NOMO-1 treated with dmso at 0.1 percent for 144 hours (cell line): ENCODE results near the gene COMP.

Experiments used
- DNase-seq: peaks from one replicate; lab custom pipeline; 2025; ENCODE audit not compliant: unreplicated experiment; lab: John Stamatoyannopoulos, UW

COMP gene

DNA sequence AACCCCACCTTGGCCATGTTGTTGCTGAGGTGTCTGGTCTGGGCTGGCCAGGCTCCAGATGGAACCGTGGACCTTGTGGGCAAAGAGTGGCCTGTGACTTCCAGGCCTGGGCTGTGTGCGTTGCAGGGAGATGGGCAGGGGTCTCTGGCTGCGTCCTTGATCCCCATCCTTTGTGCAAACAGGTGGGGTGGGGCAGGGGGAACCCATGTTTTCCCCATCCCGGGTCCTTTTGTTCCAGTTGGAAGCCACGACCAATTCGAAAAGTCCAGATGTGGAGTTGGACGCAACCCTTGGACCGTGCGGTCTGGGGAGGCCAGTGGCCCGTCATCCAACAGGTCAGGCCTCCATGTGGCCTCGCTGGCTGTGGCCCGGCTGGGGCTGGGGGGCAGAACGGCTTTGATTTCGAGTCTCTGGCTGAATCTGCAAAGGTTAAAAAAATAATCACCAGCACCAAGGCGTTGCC lies 13.1 kb upstream of the COMP start:
- no peak for DNase-seq

DNA sequence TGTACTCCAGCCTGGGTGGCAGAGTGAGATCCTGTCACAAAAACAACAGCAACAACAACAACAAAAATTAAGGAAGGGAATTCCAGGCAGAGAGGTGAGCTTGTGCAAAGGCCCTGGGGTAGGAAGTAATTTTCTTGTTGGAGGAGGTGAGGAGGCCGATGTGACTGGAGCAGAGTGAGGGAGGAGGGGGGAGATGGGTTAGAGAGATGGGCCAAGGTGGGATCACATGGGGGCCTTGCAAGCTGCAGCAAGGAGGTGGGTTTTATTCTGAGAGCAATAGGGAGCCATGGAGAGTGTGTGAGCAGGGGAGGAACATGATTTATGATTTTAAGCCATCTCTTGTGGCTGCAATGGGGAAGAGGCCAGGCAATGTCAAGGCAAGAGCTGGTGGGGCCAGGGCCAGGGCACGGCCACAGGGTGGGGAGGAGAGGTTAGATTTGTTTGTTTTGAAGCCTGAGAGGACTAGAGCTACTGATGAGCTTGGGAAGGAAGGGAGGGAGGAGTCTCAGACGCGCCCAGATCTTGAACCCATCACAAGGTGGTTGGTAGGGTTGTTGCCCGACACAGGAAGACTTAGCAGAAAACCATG lies 12.5 kb upstream of the COMP start:
- DNase-seq: no peak

DNA sequence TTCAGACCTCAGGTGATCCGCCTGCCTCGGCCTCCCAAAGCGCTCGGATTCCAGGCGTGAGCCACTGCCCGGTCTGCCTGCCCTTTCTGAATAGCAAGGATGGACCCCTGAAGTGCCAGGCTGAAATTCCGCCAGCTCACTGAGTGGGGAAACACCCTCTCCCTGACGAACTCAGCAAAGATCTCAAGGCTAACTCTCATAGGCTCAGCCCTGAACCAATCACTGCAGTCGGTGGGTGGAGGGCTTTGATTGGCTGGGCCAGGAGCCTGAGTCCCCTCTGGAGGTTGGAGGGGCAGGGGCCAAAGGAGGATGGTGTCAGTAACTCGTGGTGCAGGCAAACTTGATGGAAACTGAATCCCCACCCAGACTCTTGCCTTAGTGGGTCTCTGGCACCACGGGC lies 11.2 kb upstream of the COMP start:
- DNase-seq: no peak

DNA sequence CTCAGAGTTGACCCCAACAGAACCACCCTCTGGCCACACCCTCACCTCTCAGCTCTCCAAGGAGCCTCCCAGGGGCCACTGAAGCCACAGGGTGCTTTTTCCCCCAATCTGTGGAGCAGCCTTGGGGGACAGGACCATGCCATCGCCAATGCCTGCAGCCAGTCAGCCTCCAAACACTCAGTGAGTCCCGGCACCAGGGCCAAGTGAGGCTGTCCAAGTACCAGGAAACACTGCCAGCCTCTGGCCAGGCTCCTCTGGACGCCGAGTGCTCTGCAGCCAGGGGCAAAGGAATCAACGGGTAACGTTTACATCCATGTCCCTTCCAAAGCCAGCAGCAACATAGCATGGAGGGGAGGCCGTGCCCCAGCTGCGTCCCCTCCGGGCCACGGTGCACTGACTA lies 9.5 kb upstream of the COMP start:
- no peak for DNase-seq

DNA sequence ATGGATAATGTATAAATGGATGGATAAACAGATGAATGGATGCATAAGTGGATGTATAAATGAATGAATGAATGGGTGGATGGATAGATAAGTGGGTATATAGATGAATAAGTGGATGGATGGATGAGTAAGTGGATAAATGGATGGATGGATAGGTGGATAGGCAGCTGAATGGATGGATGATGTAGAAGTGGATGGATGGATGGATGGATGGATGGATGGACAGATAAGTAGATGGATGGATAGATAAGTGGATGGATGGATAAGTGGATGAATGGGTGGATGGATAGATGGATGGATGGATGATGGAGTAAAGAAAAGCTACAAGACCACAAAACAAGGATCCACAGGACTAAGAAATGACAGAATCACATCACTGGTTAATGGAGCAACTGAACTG lies 9.0 kb upstream of the COMP start:
- no peak for DNase-seq

DNA sequence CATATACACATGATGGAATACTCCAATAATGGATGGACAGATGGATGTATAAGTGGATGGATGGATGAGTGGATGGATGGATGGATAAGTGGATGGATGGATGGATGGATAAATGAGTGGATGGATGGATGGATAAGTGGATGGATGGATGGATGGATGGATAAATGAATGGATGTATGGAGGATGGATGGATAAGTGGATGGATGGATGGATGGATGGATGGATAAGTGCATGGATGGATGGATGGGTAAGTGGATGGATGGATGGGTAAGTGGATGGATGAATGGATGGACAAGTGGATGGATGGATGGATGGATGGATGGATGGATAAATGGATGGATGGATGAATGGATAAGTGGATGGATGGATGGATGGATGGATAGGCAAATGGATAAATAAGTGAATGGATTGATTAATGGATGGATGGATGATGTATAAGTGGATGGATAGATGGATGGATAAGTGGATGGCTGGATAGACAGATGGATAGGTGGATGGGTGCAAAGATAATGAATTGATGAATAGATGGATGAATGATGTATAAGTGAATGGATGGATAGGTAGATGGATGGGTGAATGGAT lies 8.4 kb upstream of the COMP start:
- no peak for DNase-seq

DNA sequence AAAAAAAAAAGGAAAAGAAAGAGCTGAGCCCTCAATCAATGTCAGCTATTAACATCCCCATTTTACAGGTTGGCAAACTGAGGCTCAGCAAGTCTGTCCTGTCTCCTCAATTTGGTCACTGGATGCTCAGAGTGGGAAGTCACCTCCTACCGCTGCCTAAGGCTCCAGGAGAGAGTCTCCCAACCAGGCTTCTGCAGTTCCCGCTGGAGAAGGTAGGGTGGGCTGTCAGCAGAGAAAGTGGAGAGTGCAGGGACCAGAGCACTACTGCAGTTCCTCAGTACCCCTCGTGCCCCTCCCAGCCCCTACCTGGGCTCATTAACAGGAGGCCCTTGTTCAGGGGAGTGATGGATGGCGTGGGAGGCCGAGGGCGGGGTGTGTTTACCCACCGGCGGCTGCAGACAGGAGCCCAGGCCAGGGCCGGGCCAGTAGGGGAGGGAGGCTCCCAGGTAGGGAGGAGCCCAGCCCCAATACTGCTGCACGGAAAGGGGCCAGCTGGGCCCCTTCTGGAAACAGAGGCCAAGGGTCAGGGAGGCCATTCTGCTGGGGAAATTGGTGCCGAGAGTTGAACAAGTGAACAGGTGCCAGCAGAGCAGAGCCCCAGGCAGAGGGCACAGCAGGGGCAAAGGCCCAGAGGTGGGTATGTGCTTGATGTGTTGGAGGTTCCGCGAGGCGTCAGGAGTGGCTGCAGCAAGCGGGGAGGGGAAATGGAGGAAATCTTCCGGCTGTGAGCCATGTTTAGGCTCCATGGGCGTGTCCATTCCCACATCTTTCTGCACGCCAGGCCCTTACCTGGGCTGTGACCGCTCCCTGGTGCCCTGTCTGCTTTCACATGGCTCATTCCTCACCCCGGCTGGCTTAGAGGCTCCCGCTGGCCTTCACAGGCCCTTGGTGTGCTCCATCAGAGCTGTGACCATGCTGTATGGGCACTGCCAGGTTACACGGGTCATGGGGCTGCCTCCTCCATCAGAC lies 7.6 kb upstream of the COMP start:
- DNase-seq: no peak

DNA sequence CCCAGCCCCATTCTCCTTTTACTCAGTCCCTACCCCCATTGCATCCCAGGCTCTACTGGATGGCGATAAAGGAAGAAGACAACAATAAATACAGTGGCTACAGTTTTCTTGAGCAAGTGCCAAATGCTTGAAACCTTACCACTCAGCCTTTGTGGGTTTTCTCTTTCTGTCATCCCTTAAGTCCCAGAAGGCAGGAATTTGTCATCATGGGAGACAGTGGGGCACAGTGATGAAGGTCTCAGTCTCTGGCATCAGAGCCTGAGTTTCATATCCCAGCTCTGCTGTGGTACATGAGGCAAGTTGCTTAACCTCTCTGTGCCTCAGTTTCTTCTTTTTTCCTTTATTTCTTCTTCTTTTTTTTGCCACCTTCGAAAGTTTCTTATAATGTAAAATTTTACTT lies 5.1 kb upstream of the COMP start:
- no peak for DNase-seq

DNA sequence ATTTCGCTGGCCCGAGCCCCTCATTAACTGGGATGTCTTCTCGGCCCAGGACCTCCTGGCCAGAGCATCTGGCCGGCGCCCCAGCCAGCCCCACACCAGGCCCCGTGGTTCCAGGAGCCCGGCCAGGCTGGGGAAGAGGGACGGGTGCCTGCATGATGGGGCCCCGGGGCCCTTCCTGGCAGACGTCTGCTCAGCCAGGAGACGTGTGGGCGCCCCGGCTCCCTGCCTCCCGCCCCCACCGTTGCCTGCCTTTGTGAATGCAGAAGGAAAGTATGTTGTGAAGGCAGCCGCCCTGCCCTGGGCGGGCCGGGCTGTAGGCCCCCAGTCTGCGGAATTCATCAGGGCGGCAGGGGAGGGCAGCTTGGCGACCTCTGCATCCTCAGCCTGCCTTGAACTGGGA lies 4.4 kb upstream of the COMP start:
- no peak for DNase-seq

DNA sequence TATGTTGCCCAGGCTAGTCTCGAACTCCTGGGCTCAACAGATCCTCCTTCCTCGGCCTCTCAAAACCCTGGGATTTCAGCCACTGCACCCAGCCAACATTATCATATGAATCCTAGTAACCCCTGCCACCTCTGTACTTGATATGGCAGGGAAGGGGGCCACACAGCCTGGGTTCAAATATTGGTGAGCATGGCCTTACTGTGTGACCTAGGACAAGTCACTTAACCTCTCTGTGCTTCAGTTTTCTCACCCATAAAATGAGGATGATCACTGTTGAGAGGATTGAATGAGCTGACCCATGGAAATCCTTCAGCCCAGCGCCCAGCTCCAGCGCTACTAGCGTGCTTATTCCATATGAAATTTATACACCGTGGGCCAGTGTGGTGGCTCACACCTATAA lies 3.6 kb upstream of the COMP start:
- no peak for DNase-seq

DNA sequence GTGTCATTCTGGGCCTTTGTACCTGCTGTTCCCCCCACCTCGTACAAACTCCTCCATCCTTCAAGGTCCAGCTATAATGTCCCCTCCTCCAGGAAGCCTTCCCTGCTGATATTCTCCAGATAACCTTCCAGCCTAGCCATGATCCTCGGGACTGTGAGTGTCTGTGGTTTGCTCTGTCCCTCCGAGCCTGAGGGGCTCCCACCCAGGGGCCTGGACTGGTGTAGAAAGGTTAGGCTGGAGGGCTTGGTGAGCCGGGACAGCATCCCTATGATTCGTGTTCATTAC lies 2.9 kb upstream of the COMP start:
- no peak for DNase-seq

DNA sequence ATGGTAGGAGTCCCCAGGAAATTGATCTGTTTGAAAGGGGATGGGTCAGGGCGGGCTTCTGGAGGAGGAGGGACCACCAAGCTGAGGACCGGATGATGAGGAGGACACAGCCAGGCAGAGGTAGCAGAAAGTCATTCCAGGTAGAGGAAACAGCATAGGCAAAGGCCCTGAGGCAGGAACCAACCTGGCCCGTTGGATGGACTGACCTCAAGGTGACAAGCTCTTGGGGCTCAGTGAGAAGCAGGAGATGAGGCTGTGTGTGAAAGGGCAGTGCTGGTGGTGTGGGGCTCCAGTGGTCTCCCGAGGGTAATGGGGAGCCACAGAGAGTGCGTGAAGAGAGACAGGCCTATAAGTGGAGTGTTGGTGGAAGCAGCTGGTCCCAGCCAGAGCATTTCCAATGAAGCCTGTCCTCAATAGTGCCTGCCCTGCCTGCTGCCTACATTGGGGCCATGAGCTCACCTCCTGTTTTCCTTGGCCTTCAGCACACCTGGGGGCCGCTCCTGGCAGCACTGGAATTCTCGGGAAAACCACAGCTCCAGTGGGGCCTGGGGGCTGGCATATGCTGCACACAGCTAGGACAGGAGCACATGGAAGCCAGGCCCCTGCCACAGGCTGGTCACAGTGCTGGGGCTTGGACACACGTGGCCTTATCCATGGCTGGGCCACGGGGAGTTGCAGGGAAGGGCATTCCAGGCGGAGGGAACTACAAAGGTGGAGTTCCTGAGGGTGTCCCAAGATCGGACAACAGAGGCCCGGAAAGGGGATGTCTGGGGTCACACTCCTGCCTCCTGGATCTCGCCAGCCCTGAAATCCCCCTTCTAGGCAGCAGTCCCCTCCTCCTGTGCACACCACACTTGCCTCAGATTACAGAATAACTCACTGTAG lies 2.3 kb upstream of the COMP start:
- no peak for DNase-seq

DNA sequence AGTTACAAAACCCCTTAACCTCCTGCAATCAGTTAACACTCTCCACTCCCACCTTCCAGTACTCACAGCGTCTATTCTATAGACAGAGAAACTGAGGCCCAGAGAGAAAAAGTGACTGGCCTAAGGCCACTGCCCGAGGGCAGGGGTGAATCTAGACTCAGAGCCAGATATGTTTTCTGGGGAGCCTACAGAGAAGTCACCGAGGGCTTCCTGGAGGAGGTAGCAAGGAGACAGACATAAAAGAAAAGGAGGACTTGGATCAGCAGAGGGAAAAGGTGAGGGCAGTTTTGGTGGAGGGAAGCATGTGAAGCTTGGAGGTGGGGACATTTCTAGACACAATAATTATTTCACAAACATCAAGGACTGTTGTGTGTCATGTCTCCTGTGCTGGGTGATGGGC lies 1.6 kb upstream of the COMP start:
- DNase-seq: no peak

DNA sequence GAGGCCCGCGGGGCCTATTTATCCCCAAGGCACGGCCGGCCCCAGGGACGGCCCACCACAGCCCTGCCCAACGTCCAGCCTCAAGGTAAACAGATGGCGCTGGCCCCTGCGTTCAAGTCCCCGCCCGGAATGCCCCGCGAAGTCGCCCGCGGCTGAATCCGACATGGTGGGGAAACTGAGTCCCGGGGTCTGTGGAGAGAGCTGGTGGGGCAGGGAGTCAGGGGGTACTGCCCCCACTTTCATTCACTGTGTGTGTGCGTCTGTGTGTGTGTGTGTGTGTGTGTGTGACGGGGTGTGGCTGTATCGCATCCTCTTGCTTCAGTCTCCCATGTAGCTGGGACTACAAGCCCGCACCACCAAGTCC lies 192 bp upstream of the COMP start:
- no peak for DNase-seq

DNA sequence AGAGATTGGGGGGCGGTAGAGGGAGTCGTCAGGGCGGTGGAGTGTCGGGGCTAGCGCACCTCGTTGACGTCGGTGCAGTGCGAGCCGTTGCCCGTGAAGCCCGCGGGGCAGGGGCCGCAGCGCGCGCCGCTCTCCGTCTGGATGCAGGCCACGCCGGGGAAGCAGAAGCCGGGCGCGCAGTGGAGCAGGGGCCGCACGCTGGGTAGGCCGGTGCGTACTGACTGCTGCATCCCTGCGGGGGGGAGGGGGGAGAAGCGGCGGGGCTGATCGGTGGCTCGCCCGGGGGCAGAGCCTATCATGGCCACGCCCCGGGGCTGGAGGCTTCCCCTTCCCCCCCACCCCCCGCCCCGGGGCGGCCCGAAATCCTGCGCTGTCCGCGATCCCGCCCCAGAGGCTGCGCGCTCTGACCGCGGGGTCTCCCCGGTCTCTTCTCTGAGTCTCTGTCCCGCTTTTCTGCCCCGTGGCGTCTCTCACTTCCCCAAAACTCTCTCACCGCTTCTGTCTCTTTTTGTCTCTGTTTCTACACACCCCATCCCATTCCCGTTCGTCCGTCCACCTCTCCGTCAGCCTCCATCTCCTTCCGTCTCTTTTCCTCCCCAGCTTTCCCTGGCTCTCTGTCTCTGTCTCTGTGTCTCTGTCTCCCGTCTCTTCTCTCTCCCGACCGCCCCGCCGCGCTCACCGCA lies 1.1 kb downstream of the COMP start:
- no peak for DNase-seq

DNA sequence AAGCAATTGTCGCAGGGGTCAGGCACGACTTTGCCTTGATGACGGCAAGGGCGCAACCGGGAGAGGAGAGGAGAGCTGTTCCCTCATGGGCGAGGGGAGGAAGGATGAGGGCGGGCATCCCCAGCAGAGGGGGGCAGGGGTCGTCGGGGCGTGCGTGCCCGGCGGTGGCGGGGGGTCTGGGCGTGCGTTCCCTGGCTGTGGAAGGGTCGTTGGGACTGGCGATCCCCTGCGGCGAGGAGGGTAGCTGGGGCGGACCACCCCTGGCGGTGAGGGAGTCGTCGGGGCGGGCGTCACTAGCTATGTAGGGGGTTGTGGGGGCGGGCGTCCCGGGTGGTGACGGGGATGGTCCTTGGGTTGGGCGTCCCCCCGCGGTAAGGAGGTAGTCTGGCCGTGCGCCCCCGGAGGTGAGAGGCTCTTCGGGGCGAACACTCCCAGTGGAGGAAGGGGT lies 1.7 kb downstream of the COMP start:
- DNase-seq: no peak

DNA sequence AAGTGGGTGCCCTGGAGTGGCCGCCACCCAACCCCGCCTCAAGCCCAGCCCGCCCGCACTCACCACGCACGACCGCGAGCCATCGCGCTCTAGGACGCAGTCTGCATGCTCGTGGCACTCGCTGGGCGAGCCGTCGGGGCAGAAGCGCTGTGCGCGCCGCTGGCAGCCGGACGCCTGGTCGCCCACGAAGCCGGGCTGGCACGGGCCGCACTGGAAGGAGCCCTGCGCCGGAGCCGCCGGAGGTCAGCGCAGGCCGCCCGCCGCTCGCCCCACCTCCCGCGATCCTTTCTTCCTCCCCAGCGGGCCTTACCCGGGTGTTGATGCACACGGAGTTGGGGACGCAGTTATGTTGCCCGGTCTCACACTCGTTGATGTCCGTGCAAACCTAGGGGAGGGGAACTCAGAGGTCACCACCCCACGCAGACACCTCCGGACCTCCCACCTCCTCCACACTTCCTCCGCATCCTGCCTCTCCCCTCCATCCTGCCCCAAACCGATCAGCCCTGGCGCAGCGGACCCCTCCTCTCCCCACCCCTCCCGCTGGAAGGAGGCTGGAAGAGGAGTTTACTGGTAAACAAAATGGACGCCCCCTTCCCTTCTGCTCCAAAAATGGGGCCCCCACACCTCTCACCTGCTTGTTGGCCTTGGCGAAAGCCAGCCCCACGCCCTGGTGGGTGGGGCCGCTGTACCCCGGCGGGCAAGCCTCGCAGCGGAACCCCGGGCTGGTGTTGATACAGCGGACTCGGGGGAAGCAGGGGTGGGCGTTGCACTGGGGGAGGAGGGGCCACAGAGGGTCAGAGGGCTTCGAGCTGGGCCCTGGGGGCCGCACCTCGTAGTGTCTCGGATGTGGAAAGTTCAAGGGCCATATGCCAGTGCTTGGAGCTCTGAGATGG lies 2.3 kb downstream of the COMP start:
- DNase-seq: no peak

DNA sequence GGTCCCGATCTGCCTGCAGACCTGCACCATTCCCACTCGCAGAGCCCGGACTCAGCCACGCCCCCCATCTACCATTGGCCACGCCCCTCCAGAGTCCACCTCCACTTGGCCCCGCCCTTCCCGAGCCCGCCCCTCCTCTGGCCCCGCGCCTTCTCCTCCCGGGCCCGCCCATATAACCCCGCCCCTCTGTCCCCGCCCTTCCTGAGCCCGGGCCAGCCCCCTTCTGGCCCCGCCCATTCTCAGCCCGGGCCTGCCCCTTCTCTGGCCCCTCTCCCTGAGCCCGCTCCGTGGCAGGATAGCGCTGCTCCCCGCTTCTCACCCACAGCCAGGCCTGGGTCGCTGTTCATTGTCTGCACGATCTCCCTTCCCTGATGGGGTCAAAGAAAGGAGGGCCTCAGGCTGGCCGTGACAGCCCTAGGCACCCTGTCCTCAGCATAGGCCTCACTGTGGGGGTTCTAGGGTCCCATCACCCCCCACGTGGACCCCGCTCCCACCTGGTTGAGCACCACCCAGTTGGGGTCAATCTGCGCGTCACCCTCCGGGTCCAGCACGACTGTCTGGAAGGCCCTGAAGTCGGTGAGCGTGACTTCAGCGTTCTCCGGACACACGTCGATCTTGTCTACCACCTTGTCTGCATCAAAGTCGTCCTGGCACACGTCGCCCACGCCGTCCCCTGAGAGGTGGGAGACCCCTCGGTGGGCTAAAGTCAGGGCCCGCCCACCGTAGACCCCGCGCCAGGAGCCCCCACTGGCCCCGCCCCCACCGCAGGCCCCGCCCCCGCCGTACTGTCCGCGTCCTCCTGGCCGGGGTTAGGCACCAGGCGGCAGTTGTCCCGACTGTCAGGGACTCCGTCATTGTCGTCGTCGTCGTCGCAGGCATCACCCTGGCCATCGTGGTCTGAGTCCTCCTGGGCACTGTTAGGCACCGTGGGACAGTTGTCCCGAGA lies 5.7 kb downstream of the COMP start:
- no peak for DNase-seq

DNA sequence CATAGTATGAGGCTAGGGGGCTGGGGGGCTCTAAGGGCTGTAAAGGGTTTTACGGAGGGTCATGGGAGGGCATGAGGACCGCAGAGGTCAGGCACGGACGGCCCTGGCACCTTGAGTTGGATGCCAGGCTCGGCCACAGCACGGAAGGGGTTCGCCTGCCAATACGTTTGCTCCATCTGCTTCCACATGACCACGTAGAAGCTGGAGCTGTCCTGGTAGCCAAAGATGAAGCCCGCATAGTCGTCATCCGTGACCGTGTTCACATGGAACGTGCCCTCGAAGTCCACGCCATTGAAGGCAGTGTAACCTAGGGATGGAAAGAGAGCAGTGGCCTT lies 6.4 kb downstream of the COMP start:
- no peak for DNase-seq
